IPS DF 4.7 (cell line): ENCODE results near the gene ANKIB1.

Experiments used
- DNase-seq: peaks from one replicate; pipeline ENCODE4 v3.0.0-alpha.2; 2013; ENCODE audit warnings: low spot score; ENCODE audit errors: extremely low read depth

ANKIB1 gene

DNA sequence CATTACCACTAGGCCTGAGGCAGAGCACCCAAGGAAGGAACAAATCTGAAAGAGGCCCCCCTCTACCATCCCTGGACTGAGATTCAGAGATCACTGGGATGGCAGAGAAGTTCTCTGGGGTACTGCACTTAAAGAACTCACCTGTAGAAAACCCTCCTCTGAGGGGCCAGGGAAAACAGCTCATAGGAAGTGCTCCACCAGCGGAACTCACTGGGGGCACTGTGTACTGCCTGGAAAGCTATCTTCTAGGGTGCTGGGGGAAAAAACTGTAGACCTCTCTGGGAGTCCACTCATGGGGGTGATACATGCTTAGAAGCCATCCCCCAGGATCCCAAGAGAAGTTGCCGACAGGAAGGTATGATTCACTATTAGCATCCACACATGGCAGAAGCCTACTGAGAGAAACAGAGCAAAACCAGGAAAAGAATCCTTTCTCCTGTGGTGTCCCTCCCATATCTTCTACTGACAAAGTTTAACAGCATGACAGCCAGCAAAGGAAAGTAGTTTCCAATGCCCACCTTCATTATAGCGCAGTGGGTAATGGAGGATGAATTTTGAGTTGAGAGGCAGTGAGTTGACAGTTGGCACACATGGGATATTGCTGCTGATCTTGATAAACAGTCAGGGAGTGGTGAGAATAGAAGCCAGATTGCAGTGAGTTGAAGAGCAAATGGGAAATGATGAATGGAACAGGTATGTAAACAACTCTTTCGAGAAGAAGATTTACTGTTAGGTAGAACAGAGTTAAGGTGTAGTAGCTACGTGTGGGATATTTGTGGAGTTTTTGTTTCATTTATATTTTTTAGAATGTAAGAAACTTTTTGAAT lies 20.9 kb downstream of the ANKIB1 start:
- no peak for DNase-seq

DNA sequence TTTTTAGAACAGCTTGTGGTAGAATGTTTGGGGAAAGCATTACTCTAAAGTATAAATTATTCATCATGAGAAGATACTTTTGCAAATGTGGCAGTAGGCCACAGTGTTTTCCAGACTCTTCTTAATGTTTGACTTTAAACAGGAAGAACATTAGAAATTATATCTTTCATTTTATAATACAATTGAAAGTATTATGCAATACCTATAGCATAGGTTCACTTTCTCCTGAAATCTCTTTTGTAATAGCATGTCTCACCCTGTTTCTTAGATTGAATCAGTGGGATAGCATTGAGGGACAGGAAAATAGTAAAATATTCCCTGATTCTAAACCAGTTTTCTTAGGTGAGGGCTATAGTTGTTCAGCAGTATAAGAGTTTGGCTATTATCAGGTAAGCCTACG lies 23.1 kb downstream of the ANKIB1 start:
- no peak for DNase-seq

DNA sequence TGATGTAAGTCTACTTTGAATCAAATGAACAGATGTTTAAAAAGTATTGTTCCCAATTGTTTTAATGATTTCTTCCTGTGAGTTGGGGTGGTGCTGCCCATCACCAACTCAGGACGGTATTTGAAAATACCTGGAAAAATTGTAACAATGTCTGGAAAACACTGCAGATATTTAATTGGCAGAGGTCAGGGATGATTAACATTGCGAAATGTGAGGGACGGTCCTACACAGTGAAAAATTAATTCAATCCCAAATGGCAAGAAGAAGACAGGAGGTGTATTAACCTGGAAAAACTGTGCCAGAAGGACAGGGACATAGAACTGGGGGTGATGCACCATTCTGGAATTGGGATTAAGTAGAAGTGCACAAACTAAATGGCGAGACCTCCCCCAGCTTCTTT lies 29.6 kb downstream of the ANKIB1 start:
- no peak for DNase-seq

DNA sequence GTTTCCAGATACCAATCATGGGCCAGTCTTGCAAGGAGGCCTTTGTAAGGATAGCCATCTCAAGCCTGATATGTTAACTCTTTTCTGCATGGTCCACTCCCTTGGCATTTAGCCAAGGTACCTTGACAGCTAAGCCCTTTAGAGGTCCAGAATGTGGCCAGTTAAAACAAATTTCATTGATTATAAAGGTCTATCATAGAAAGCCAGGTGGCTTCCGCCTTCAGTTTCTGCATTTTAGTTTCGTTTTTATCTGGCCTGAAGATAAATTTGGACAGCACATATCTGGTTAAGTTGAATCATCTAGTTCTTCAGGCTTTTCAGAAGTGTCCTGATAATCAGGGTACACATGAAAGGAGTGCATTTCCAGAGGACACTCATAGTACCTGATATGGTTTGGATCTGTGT lies 30.7 kb downstream of the ANKIB1 start:
- no peak for DNase-seq

DNA sequence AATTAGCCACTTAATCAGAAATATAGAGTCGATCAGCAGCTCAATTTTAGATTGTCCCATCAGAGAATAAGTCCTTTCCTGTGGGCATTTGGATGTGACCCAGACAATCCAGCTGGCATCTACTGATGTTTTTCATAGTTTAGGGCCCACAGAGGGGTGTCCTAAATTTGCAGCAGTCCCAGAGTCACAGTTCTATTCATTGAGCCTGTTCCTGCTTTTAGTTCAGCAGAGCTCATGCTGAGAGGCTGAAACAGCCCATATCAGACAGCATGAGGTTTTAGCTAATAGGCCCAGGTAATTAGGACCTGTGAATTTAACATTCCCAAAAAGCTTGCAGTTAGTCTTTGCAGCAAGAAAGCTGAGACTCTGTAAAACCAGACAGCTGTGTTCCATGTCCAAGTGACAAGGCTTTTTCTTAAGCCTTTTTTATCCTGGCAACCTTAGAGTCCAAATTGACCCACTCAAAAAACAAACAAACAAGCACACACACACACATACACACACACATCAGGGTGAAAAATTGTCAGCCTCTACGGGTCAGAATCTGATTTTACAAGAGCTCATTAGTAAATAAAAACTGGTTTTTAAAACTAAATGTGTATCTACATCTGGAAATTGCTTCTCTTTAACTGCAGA lies 33.7 kb downstream of the ANKIB1 start:
- DNase-seq: no peak

DNA sequence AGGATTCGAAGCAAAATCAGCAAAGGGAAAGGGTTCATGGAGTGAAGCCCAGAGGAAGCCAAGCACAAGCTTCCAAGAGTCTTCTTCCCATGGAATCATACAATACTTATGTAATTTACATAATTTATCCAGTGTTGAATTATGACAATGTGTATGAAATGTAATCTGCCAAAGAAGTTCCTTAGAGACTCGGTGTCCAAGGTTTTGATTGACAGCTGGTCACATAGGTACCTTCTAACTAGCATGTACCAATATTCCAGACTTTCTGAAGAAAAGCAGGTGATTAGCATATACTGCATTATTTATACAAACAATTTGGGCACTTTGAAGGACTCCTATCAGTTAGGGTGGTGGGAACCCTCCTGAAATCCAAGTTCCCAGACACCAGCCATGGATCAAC lies 35.3 kb downstream of the ANKIB1 start:
- no peak for DNase-seq

DNA sequence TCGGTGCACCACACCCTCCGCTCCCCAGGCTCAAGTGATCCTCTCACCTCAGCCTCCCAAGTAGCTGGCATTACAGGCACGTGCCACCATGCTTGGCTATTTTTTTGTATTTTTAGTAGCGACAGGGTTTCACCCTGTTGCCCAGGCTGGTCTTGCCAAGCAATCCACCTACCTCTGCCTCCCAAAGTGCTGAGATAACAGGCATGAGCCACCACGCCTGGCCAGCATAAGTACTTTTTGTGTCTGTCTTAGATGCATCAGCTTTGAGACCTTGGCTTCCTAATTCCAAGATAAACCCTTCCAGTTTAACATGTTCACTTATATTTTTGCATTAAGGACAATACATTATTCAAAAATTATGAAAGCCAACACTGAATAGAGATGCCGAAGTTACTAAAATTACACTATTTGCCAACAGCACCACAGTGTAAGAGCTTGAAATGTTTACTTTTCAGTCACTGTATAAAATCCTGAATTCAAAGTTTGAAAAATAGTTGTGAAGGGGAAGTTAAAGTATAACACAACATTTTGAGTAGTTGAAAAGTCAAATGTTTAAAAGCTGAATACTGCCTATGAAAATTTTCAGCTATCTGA lies 36.5 kb downstream of the ANKIB1 start:
- no peak for DNase-seq

DNA sequence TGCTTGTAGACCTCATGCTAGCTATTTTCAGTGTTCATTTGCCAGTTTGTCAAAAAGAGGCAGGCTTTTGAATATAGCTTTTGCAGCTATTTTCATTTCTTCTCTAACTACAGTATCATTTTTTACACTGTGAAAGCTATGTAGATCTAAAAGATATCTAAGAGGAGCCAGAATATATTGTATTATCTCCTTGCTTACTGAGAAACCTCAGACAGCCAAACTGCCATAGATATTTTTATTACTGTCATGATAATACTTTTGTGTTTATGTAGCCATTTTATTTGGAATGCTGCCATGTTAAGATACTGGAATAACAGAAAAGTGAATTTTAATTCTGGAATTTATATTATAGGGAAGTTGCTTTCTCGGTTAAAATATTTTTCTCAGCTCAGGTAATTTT lies 37.2 kb downstream of the ANKIB1 start:
- no peak for DNase-seq

DNA sequence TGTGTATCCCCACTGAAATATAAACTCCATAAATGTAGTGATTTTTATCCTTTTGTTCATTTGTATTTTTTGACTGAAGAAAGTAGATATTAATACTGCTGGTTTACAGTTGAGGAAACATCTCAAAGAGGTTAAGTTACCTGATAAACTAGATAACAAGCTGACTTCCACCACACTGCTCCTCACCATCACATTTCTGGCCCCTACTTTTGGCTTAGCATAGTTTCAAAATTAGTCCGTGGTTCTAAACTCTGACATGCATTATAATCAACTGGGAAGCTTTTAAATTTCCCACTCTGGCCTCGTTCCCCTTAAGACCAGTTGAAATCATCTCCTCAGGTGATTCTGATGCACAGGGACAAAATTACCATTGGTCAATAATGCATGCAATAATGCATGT lies 43.5 kb downstream of the ANKIB1 start:
- no peak for DNase-seq

DNA sequence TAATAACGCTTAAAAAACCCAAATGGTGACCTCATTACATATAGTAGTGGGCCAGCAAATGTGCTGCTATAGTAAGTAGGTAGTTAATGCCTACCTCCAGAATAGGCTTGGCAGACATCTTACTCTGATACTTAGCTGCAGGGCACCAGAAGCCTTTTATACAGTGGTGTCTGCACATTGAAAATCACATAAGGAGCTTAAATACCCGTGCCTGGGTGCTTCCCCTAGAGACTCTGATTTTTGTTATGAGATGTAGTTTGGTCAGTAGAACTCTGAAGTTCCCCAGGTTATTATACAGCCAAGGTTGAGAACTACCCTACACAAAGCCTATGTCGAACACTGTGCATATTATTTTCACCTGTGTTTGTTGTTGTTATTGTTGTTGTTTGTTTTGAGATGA lies 47.2 kb downstream of the ANKIB1 start:
- DNase-seq: no peak

DNA sequence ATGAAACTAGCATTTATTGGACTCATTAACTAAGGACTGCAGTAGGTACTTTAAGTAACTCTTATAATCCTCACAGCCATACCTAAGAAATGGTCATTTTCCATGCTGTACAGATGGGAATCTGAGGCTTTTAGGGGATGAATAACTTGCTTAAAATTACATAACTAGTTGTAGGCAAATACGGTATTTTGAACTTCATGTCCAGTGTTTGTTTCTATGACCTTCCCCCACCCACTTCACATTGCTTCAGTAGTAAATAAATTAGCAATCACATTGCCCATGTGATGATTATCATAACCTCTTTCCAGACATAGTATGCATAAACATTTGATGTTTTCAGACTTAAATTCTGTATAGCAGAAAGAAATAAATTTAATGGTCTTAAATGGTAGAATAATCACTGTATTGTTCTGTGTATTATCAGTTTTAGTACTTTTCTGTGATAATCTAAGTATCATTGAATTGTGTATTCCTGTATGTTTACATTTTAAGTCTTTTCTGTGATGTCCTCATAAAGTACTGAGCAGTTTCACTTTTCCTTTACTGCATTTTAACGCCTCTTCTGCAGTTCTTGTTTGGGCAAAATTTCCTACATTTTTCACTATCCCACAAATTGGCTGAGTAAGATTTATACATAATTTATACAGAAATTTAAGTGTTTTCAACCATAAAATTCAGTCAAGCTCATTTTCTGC lies 48.3 kb downstream of the ANKIB1 start:
- DNase-seq: no peak

DNA sequence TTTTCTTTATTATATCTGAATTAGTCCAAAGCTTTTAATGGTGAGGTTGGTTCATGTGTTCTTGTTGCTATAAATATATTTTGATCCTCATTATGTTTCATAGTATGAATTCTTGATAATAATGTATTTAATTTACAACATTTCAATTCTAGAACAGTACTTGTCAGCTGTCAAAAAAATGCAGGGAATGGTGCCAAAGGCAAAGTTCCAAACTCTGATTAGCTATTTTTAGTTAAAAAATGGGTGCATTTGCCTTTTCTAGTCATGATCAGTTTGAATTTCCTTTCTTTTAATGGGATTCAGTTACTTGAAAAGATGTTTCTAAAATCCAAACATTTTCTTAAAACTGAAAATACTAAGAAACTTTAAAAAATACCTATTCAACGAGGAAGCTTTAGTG lies 49.6 kb downstream of the ANKIB1 start:
- no peak for DNase-seq

DNA sequence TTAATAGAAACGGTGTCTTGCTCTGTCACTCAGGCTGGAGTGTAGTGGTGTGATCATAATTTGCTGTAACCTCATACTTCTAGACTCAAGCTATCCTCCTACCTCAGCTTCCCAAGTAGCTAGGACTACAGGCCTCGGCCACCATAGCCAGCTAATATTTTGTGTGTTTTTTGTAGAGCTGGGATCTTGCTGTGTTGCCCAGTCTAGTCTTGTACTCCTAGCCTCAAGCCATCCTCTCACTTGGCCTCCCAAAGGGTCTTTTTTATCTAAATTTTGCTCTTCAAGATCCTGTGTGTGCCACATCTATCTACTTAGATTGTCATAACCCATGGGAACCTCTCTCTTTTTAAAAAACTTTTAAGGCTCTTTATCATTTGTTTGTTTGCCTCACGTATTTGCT lies 50.5 kb downstream of the ANKIB1 start:
- DNase-seq: no peak

DNA sequence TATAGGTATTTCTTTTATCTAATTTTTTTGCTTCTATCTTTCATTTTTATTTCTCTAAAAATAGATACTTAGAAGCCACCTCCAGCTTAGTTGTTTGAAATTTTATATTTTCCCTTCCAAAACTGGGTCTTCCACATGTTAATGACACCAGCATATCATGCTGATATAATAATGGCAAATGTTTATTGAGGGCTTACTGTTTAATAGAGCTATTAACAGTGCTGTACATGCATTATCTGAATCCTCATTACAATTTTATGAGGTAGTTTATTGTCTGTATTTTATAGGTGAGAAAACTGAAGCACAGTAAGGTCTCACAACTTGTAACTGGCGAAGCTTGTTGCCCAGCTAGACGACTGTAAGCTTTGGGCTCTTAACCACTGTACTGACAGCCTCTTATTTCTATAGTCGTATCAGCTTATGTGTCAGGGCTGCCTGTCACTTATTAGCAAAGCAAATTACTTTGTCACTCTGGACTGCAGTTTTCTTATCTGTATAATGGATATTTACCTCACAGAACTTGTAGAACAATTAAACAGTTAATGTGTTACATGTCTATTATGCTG lies 51.2 kb downstream of the ANKIB1 start:
- DNase-seq: no peak

DNA sequence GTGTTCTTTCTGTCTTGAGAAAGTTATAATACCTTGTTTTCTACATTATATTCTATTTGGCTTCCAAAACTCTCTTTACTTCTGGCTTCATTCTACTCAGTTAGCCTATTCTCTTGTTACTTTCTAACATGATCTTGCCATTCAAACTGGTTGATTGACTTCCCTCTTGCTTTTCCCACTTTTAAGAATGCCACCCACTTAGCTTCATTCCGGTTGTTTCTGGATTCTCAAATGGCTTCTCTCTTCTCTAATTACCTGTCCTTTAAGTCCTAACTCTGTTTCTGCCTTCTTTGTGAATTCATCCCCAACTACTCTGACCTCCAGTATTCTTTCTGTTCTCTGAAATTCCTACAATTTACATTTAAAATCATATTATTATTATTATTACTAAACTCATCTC lies 52.0 kb downstream of the ANKIB1 start:
- no peak for DNase-seq

DNA sequence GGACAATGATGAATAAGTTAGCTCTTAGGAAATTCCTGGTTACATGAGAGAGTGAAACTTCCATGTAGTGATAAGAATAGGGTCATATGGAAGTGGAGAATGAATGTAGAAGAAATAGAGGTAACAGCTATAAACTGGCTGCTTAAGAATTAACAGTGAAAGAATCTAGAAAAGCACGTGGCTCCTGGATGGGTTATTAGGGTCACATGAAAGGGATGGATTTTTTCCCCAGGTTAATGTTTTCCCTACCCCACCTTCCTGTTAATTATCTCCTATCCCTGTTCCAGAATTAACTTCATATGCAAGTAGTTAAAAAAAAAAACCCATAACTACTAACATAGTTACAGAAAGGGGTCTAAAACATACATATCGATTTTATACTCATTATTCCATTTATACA lies 58.0 kb downstream of the ANKIB1 start:
- no peak for DNase-seq

DNA sequence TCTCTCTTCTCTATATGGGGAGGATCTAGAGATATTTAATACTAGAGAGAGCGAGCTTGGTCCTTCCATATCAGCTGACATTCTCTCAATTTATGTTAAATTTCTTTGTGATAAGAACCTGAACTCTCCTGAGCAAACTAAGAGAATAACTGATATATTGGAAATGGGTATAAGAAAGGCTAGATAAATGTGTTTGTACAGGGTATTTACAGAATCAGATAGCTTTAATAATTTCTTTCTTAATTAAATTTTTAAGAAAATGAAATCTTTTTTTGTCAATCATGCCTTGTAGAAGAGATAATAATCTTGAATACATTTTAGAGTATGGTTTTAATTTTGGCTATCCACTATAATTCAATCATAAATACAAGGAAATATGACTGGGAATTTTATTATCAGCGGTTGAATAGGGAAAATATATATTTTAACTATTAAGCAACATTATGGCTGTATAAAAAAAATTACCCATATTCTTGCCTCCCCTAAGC lies 58.7 kb downstream of the ANKIB1 start:
- no peak for DNase-seq

DNA sequence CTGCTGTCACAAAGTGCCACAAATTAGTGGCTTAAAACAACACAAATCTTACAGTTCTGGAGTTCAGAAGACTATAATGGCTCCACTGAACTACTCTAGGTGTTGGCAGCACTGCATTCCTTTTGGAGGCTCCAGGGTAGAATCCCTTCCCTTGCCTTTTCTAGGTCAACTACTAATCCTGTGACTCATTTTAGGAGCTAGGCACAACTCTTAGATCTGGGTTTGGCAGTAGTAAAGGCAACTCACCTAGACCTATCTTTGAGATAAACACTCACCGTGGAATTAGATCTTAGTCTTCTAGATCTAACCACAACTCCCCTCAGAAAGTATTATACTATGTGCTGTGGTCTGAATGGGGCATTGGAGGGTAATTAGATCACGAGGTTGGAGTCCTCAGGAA lies 60.4 kb downstream of the ANKIB1 start:
- DNase-seq: no peak

DNA sequence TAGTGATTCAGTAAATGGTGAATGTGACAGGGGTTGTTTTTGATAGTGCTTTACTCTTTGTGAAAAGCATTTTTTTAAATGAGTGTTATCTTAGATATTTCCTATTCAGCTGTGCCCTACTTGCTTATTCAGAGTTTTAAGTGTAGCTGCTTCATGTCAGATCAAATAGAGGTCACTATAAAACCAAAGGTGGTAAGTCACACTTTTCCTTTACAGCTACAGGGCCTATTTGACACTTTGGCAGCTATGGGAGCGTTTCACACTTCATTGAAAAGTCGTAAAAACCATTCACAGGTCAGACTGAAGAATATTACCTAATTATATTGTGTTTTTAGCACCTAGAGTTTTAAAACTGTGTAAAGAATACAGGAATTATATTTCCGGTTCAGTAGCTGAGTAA lies 67.3 kb downstream of the ANKIB1 start:
- no peak for DNase-seq

DNA sequence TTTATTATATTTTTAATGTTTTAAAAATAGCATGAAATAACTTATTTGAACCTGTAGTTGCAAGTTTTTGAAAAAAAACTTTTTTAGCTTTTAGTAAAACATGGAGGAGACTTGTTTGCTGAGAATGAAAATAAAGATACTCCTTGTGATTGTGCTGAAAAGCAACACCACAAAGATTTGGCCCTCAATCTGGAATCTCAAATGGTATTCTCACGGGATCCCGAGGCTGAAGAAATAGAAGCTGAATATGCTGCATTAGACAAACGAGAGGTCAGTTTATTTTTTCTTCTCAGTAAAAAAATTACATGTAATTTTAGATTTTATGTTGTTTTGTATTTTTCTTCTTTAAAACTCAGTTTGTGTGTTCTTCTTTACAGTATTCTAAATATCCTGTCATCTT lies 73.5 kb downstream of the ANKIB1 start:
- DNase-seq: no peak

DNA sequence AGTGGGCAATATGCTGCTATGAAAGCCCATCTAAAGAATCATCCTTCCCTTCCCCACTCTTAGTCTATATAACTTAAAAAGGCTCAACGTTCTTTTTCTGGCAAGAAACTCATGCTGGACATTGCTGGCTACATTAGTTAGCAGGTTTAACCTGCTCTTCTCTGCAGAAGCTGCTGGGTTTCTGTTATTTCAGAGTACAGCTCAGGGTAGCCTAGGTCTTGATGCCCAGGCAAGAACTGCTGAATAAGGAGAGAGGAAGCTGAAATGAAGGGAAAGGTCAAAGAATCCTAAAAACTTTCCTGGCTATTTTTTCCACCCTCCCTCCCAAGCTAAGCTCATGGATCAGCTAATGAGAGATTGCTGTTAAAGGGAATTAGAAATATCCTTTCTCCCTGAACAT lies 79.4 kb downstream of the ANKIB1 start:
- DNase-seq: no peak

DNA sequence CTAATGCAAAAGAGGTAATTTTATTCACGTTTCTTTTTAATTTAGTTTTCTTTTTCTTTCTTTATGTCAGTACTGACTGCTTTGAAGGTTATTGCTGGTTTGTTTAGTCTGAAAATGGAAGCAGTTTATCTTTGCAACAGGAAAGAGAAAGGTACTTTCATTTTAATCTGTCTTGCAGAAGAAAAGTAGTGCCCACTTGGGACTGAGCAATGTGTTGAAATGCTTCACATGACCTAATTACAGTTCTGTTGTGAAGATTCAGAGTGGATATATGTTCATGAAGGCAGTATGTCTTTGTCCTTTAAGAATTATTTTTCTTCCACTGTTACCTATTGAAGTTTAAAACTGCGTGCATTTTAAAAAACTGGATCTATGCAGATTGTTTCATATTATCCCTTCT lies 80.1 kb downstream of the ANKIB1 start:
- DNase-seq: no peak
